Suppressor macrophage treated with lipopolysaccharide for 4 hours (primary cell): ENCODE data around the gene KRTAP5-11.
"Not testable (repeated sequence)": the region's sequence is repeated elsewhere in the genome, so short reads cannot be mapped to it uniquely, and the experiment has no call there.

ENCODE experiments used
- DNase-seq: peaks from one replicate; pipeline ENCODE4 v3.0.0-alpha.2; 2020

The KRTAP5-11 gene

GRCh38 chr11:71554996-71555395 lies 27.7 kb downstream of the KRTAP5-11 start:
- DNase-seq = no peak

GRCh38 chr11:71551711-71552110 lies 31.0 kb downstream of the KRTAP5-11 start:
- DNase-seq = peak; percentile 73

- DNase-seq = no peak
Observed at GRCh38 chr11:71548716-71549151, 33.9 kb downstream of the KRTAP5-11 start.

- no peak for DNase-seq
Observed at GRCh38 chr11:71548120-71548519, 34.6 kb downstream of the KRTAP5-11 start, which contains the start of gene KRTAP5-9. Gene KRTAP5-9, plus strand, starts transcription at chr11:71548420. Its CDS starts 238 bp downstream, at chr11:71548658.

GRCh38 chr11:71545405-71545966 lies 37.2 kb downstream of the KRTAP5-11 start:
- no peak for DNase-seq

GRCh38 chr11:71544525-71545214 lies 38.0 kb downstream of the KRTAP5-11 start:
- DNase-seq = no peak

GRCh38 chr11:71543866-71544265 lies 38.8 kb downstream of the KRTAP5-11 start:
- DNase-seq = peak; percentile 35

GRCh38 chr11:71542879-71543777 lies 39.5 kb downstream of the KRTAP5-11 start:
- peak; percentile 21 for DNase-seq

GRCh38 chr11:71542382-71542781 lies 40.3 kb downstream of the KRTAP5-11 start:
- DNase-seq = no peak

GRCh38 chr11:71540521-71541304 lies 42.0 kb downstream of the KRTAP5-11 start:
- not testable (repeated sequence) for DNase-seq

GRCh38 chr11:71539971-71540370 lies 42.7 kb downstream of the KRTAP5-11 start:
- not testable (repeated sequence) for DNase-seq

- DNase-seq = no peak
Observed at GRCh38 chr11:71539017-71539416, 43.7 kb downstream of the KRTAP5-11 start.

- DNase-seq = no peak
Observed at GRCh38 chr11:71538666-71538990, 44.0 kb downstream of the KRTAP5-11 start.

GRCh38 chr11:71537977-71538665 lies 44.6 kb downstream of the KRTAP5-11 start, which contains the start of gene KRTAP5-8:
Gene KRTAP5-8, plus strand, starts transcription at chr11:71538025. Its CDS starts 31 bp downstream, at chr11:71538056.
- not testable (repeated sequence) for DNase-seq

GRCh38 chr11:71537537-71537936 lies 45.1 kb downstream of the KRTAP5-11 start:
- DNase-seq = no peak

- no peak for DNase-seq
Observed at GRCh38 chr11:71535825-71536224, 46.9 kb downstream of the KRTAP5-11 start.

GRCh38 chr11:71534711-71535608 lies 47.7 kb downstream of the KRTAP5-11 start:
- not testable (repeated sequence) for DNase-seq

GRCh38 chr11:71532036-71532610 lies 50.6 kb downstream of the KRTAP5-11 start:
- DNase-seq = peak; percentile 69
